Liver (tissue), 3 donors: ENCODE results near the gene SYT13.

Experiments used
- ATF3 ChIP-seq: IDR thresholded peaks from 2 replicates; pipeline ENCODE4 v1.6.1; 2016; ENCODE audit warnings: antibody characterized with exemption
- CTCF ChIP-seq: fragments of 150-350 bp; IDR thresholded peaks from 2 replicates; pipeline ENCODE4 v1.5.1; 2017; ENCODE audit warnings: improper control_type of control experiment, low read depth, low read length; ENCODE audit not compliant: missing input control
- FOXA1 ChIP-seq: IDR thresholded peaks from 2 replicates; pipeline ENCODE4 v1.6.1; 2016; ENCODE audit warnings: antibody characterized with exemption
- GABPA ChIP-seq, 2 donors: IDR thresholded peaks in 1 of 2; conservative IDR thresholded peaks in 1 of 2; 2 replicates each; pipeline ENCODE4 v1.6.1; 2016; ENCODE audit warnings: antibody characterized with exemption in 2 of 2, mild to moderate bottlenecking in 1 of 2, moderate library complexity in 1 of 2
- HNF4A ChIP-seq, 2 donors: conservative IDR thresholded peaks; 2 replicates each; pipeline ENCODE4 v1.6.1; 2016; ENCODE audit warnings: antibody characterized with exemption in 2 of 2, mild to moderate bottlenecking in 2 of 2
- HNF4G ChIP-seq: IDR thresholded peaks from 2 replicates; pipeline ENCODE4 v1.6.1; 2016; ENCODE audit warnings: antibody characterized with exemption
- MAX ChIP-seq: IDR thresholded peaks from 2 replicates; pipeline ENCODE4 v1.6.1; 2016; ENCODE audit warnings: antibody characterized with exemption
- NR2F2 ChIP-seq: IDR thresholded peaks from 2 replicates; pipeline ENCODE4 v1.6.1; 2016; ENCODE audit warnings: antibody characterized with exemption
- RAD21 ChIP-seq, 2 donors: IDR thresholded peaks; 2 replicates each; pipeline ENCODE4 v1.6.1; 2016; ENCODE audit warnings: antibody characterized with exemption in 2 of 2, mild to moderate bottlenecking in 2 of 2
- REST ChIP-seq: IDR thresholded peaks from 2 replicates; pipeline ENCODE4 v1.6.1; 2016; ENCODE audit warnings: antibody characterized with exemption, mild to moderate bottlenecking
- RXRA ChIP-seq, 2 donors: IDR thresholded peaks; 2 replicates each; pipeline ENCODE4 v1.6.1; 2017 to 2018; ENCODE audit warnings: antibody characterized with exemption in 2 of 2, mild to moderate bottlenecking in 1 of 2
- TAF1 ChIP-seq: conservative IDR thresholded peaks from 2 replicates; pipeline ENCODE4 v1.6.1; 2016; ENCODE audit warnings: antibody characterized with exemption, mild to moderate bottlenecking
- YY1 ChIP-seq: IDR thresholded peaks from 2 replicates; pipeline ENCODE4 v1.6.1; 2016; ENCODE audit warnings: antibody characterized with exemption, mild to moderate bottlenecking
- ZBTB33 ChIP-seq: IDR thresholded peaks from 2 replicates; pipeline ENCODE4 v1.6.1; 2016; ENCODE audit warnings: antibody characterized with exemption
- donor health status: healthy.
- donor health status: healthy.

- TF ChIP-seq CTCF (no peak), TAF1 (no peak), RAD21 (IDR thresholded peaks at IDR 0.05) (no peak), REST (no peak), RXRA (IDR thresholded peaks at IDR 0.05) (no peak), ATF3 (no peak), YY1 (no peak), NR2F2 (no peak), HNF4G (no peak), MAX (no peak), HNF4A (conservative IDR thresholded peaks at IDR 0.05) (no peak), GABPA (IDR thresholded peaks at IDR 0.05 in 1 of 2, conservative IDR thresholded peaks at IDR 0.05 in 1 of 2) (no peak), FOXA1 (no peak), ZBTB33 (no peak)
Observed at GRCh38 chr11:45301537-45302246, 15.6 kb upstream of the SYT13 start.
